Parathyroid adenoma (tissue), 2 donors: ENCODE results near the gene KCNA10.

ENCODE experiments used
- H2AFZ ChIP-seq: fragments of 300-600 bp; sonication (generic); one replicate; pipeline ENCODE4 v1.7.0; 2017; ENCODE audit warnings: antibody characterized with exemption, mild to moderate bottlenecking
- H3K27ac ChIP-seq: fragments of 300-600 bp; sonication (generic); one replicate; pipeline ENCODE4 v1.7.0; 2017
- H3K27me3 ChIP-seq: fragments of 300-600 bp; sonication (generic); one replicate; pipeline ENCODE4 v1.7.0; 2017; ENCODE audit warnings: low read length; ENCODE audit not compliant: control insufficient read depth, insufficient read depth
- H3K36me3 ChIP-seq: fragments of 300-600 bp; sonication (generic); one replicate; pipeline ENCODE4 v1.7.0; 2017; ENCODE audit warnings: low read length; ENCODE audit not compliant: control insufficient read depth, insufficient read depth
- H3K4me1 ChIP-seq: fragments of 300-600 bp; sonication (generic); one replicate; pipeline ENCODE4 v1.7.0; 2017; ENCODE audit warnings: control low read depth
- H3K4me2 ChIP-seq: fragments of 300-600 bp; sonication (generic); one replicate; pipeline ENCODE4 v1.7.0; 2017; ENCODE audit warnings: low read length
- H3K4me3 ChIP-seq: fragments of 300-600 bp; sonication (generic); one replicate; pipeline ENCODE4 v1.7.0; 2017; ENCODE audit warnings: low read depth, low read length
- H3K79me2 ChIP-seq: fragments of 300-600 bp; sonication (generic); one replicate; pipeline ENCODE4 v1.7.0; 2017; ENCODE audit warnings: control low read depth
- H3K9ac ChIP-seq: fragments of 300-600 bp; sonication (generic); one replicate; pipeline ENCODE4 v1.7.0; 2017; ENCODE audit warnings: mild to moderate bottlenecking
- H3K9me3 ChIP-seq: fragments of 300-600 bp; sonication (generic); one replicate; pipeline ENCODE4 v1.7.0; 2017; ENCODE audit warnings: low read length; ENCODE audit not compliant: control insufficient read depth
- CTCF ChIP-seq: fragments of 300-600 bp; sonication (generic); IDR thresholded peaks from one replicate; pipeline ENCODE4 v1.7.0; 2017; ENCODE audit warnings: antibody characterized with exemption, mild to moderate bottlenecking
- donor health status: primary hyperparathyroidism.

KCNA10 gene

GRCh38 chr1:110477445-110477957 lies 41.5 kb downstream of the KCNA10 start:
- Histone ChIP-seq H3K27me3 (no peaks in the 10 kb centered on the region), H3K4me1 (no peaks in the 10 kb centered on the region), H3K9me3 (no peaks in the 10 kb centered on the region), H3K4me2 (no peak overlapping the region), H3K27ac (no peak overlapping the region), H3K79me2 (no peaks in the 10 kb centered on the region), H3K9ac (no peak overlapping the region), H3K4me3 (no peak overlapping the region), H2AFZ (no peak overlapping the region), H3K36me3 (no peaks in the 10 kb centered on the region)
- TF ChIP-seq CTCF = no peak

DNA sequence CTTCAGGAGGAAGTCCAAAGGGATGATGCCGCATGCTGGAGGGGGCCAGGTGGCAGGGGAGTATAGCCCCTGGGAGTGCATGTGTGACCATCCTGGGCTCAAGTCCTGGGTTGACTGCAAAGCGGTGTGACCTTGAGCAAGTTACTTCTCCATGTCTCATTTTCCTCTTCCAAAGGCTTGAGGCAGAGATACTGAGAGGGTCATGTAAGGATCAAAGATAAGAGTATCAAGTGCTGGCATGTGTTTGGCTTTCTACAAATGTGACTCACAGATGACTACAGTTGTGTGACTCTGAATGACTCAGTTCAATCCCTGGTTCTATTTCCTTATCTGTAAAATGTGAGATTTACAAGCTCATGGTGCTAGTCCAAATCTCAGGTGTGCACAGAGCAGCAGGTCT lies 41.9 kb downstream of the KCNA10 start:
- Histone ChIP-seq H3K4me3 (no peak overlapping the region), H3K4me2 (no peak overlapping the region), H3K27me3 (no peaks in the 10 kb centered on the region), H3K9ac (no peak overlapping the region), H3K79me2 (no peaks in the 10 kb centered on the region), H3K4me1 (no peaks in the 10 kb centered on the region), H3K36me3 (no peaks in the 10 kb centered on the region), H3K27ac (no peak overlapping the region), H2AFZ (no peak overlapping the region), H3K9me3 (no peaks in the 10 kb centered on the region)
- no peak for TF ChIP-seq CTCF

GRCh38 chr1:110476028-110476765 lies 42.8 kb downstream of the KCNA10 start:
- Histone ChIP-seq H3K9ac (no peak overlapping the region), H3K4me2 (no peak overlapping the region), H3K36me3 (no peaks in the 10 kb centered on the region), H3K9me3 (no peaks in the 10 kb centered on the region), H3K4me1 (no peaks in the 10 kb centered on the region), H3K79me2 (no peaks in the 10 kb centered on the region), H3K27ac (no peak overlapping the region), H3K4me3 (no peak overlapping the region), H2AFZ (no peak overlapping the region), H3K27me3 (no peaks in the 10 kb centered on the region)
- TF ChIP-seq CTCF = no peak

- H3K4me2 ChIP-seq = no peak overlapping the region
- no peaks in the 10 kb centered on the region for H3K27me3 ChIP-seq
- no peaks in the 10 kb centered on the region for H3K4me1 ChIP-seq
- H3K36me3 ChIP-seq = no peaks in the 10 kb centered on the region
- H2AFZ ChIP-seq = no peak overlapping the region
- H3K4me3 ChIP-seq = no peak overlapping the region
- no peak overlapping the region for H3K9ac ChIP-seq
- H3K79me2 ChIP-seq = no peaks in the 10 kb centered on the region
- no peaks in the 10 kb centered on the region for H3K9me3 ChIP-seq
- TF ChIP-seq CTCF = no peak
- H3K27ac ChIP-seq = no peak overlapping the region
These were observed 43.5 kb downstream of the KCNA10 start for GRCh38 chr1:110475362-110476027.
